ENCODE data around the gene TRIM25. TPM values are rescaled to one million over a fixed set of nuclear protein-coding genes. Genes with fewer than 3 reads are reported as not detected.

TRIM25 gene
- total and polyA plus RNA-seq, 2 of the 8 experiments (the other 6 are each of a cell fraction or from before 2014, with no cell fraction given), result 16.6 to 38.9 TPM

GRCh38 chr17:56956992-56957391 lies 43.1 kb upstream of the TRIM25 start:
- no peak overlapping the region for H3K18ac ChIP-seq (ENCODE audit: extremely low read depth, low read length)
- H4K20me1 ChIP-seq (replicated peaks in 1 of 2; ENCODE audit: control insufficient read depth in 1 of 2, insufficient read depth in 2 of 2, low read length in 2 of 2), result peaks cover 0 to 3% of the 10 kb centered on the region in 2 experiments
- no peak overlapping the region for H3K4me2 ChIP-seq (ENCODE audit: insufficient read depth in 1 of 2, low read depth in 2 of 2, low read length in 2 of 2)
- peaks cover 5 to 46% of the 10 kb centered on the region in 2 experiments; a peak in 3 of 4 replicates for H3K79me2 ChIP-seq (ENCODE audit: control insufficient read depth in 1 of 2, insufficient read depth in 2 of 2, low read length in 2 of 2)
- H4K5ac ChIP-seq (ENCODE audit: insufficient read length, low read depth, low read length), result no peak overlapping the region
- ChIA-PET POLR2A (ENCODE audit: partially characterized antibody) (interaction anchor here (0.6 to 1.4 kb wide), 2 partner anchors 8 to 1867 kb away, joined by 3 read pairs; no protein-coding TSS in a partner anchor), CTCF (ENCODE audit: partially characterized antibody) (interaction anchor here (0.6 to 0.9 kb wide), 2 partner anchors 167 to 885 kb away, joined by 3 read pairs; no protein-coding TSS in a partner anchor)
- no peak overlapping the region for H3K27ac ChIP-seq (ENCODE audit: low read depth, low read length)
- H3K23me2 ChIP-seq (ENCODE audit: low read depth, low read length), result no peaks in the 10 kb centered on the region
- DNase-seq (ENCODE audit: low read depth in 1 of 2, low spot score in 2 of 2) (no peak), FAIRE-seq (no peak)
- no peak overlapping the region for H2BK120ac ChIP-seq (replicated peaks; ENCODE audit: low read depth, low read length)
- H2BK12ac ChIP-seq (ENCODE audit: low read depth, low read length), result no peak overlapping the region
- H2AK5ac ChIP-seq (ENCODE audit: low read depth, low read length), result no peak overlapping the region
- no peak overlapping the region for H3K4me3 ChIP-seq (ENCODE audit: extremely low read depth in 1 of 4, insufficient read depth in 2 of 4, low read depth in 3 of 4, low read length in 4 of 4)
- no peak overlapping the region for H2AFZ ChIP-seq (ENCODE audit: low read length)
- no peak overlapping the region for H3K4ac ChIP-seq (replicated peaks; ENCODE audit: insufficient read length, low read depth, low read length)
- H2BK20ac ChIP-seq (ENCODE audit: low read length), result no peak overlapping the region
- H4K8ac ChIP-seq (ENCODE audit: extremely low read depth, insufficient read depth, low read length), result no peak overlapping the region
- H3K56ac ChIP-seq (replicated peaks; ENCODE audit: insufficient read length, low read depth, low read length), result no peak overlapping the region
- H3K27me3 ChIP-seq (replicated peaks in 1 of 4; ENCODE audit: control insufficient read depth in 3 of 4, extremely low read depth in 1 of 4, insufficient read depth in 3 of 4, low read length in 3 of 4), result no peaks in the 10 kb centered on the region
- no peak overlapping the region for H3K23ac ChIP-seq (ENCODE audit: insufficient read length)
- H3K36me3 ChIP-seq (ENCODE audit: control insufficient read depth in 2 of 4, insufficient read depth in 4 of 4, low read length in 3 of 4), result no peaks in the 10 kb centered on the region
- no peak overlapping the region for H2BK15ac ChIP-seq (ENCODE audit: low read length)
- no peak overlapping the region for H2BK5ac ChIP-seq (ENCODE audit: low read depth, low read length)
- H3K14ac ChIP-seq (ENCODE audit: insufficient read length), result no peak overlapping the region
- 92% methylated on average over 5 of the region's 5 CpGs; no CpG with 5 or more reads in 1 of the 2 experiments for WGBS, 2 experiments (ENCODE audit: extremely low coverage in 1 of 2, insufficient coverage in 1 of 2, insufficient read length in 1 of 2, insufficient replicate concordance in 2 of 2, low coverage in 1 of 2, low lambda C conversion rate in 2 of 2, missing lambda C conversion rate in 1 of 2)
- H3K4me1 ChIP-seq (replicated peaks in 1 of 4; ENCODE audit: control insufficient read depth in 3 of 4, insufficient read depth in 4 of 4, low read length in 3 of 4), result no peaks in the 10 kb centered on the region; a peak in 1 of 7 replicates
- no peaks in the 10 kb centered on the region for H3K9me3 ChIP-seq (ENCODE audit: insufficient read depth in 2 of 2, low read depth in 1 of 2, low read length in 1 of 2)
- H3K79me1 ChIP-seq (ENCODE audit: low read depth, low read length), result peaks cover 4% of the 10 kb centered on the region
- H3K9ac ChIP-seq (replicated peaks in 1 of 4; ENCODE audit: extremely low read depth in 1 of 4, low read depth in 3 of 4, low read length in 3 of 4), result no peak overlapping the region
- H4K91ac ChIP-seq (replicated peaks; ENCODE audit: insufficient read length, low read length), result no peak overlapping the region
- TF ChIP-seq SRF (IDR thresholded peaks at IDR 0.05; ENCODE audit: low read depth, low read length), result no peak
- TF ChIP-seq HDAC2 (IDR thresholded peaks at IDR 0.05; ENCODE audit: borderline replicate concordance in 1 of 2, low read depth in 2 of 2, low read length in 2 of 2), result no peak
- no peak for TF ChIP-seq BCL11A (IDR thresholded peaks at IDR 0.05; ENCODE audit: low read depth in 2 of 2, low read length in 2 of 2)
- no peak for TF ChIP-seq RBBP5 (IDR thresholded peaks at IDR 0.05; ENCODE audit: borderline replicate concordance, low read depth, low read length)
- TF ChIP-seq RFX5 (IDR thresholded peaks at IDR 0.05; ENCODE audit: borderline replicate concordance, low read depth, low read length), result no peak
- TF ChIP-seq EP300 (IDR thresholded peaks at IDR 0.05; ENCODE audit: borderline replicate concordance in 1 of 2, low read depth in 2 of 2, low read length in 2 of 2), result no peak
- no peak for TF ChIP-seq E2F6 (IDR thresholded peaks at IDR 0.05)
- no peak for TF ChIP-seq POU5F1 (IDR thresholded peaks at IDR 0.05; ENCODE audit: low read depth, low read length)
- TF ChIP-seq TAF1 (IDR thresholded peaks at IDR 0.05; ENCODE audit: low read depth, low read length), result no peak
- no peak for TF ChIP-seq TBP (IDR thresholded peaks at IDR 0.05; ENCODE audit: low read depth, low read length)
- TF ChIP-seq EZH2 (IDR thresholded peaks at IDR 0.05; ENCODE audit: low read depth, low read length, severe bottlenecking), result no peak
- TF ChIP-seq ZNF274 (IDR thresholded peaks at IDR 0.05; ENCODE audit: borderline replicate concordance, extremely low read depth, low read length), result no peak

All from H1 (cell line).